CD4-positive, alpha-beta T cell treated with Interleukin-10 for 1 hour (primary cell): Measurements from ENCODE around the gene HSD11B1L.

Experiments used
- DNase-seq: peaks from one replicate; pipeline ENCODE4 v3.0.0-alpha.2; 2020

Gene HSD11B1L

GRCh38 chr19:5680437-5681368 is at the start of gene HSD11B1L, which contains the start of gene MICOS13:
HSD11B1L (plus strand) TSS chr19:5681027; CDS start chr19:5684833, 3,806 bp downstream.
MICOS13 (minus strand) TSS chr19:5680516; CDS start chr19:5680486, 30 bp downstream.
- peak; percentile 99 for DNase-seq

GRCh38 chr19:5631567-5632240 is 49.1 kb upstream of the HSD11B1L start:
- DNase-seq, result no peak

GRCh38 chr19:5632241-5632612 is 48.6 kb upstream of the HSD11B1L start:
- DNase-seq, result no peak

GRCh38 chr19:5632657-5633056 is 48.2 kb upstream of the HSD11B1L start:
- no peak for DNase-seq

- no peak for DNase-seq
These were observed 45.4 kb upstream of the HSD11B1L start for GRCh38 chr19:5635427-5635826.

GRCh38 chr19:5637971-5638370 is 42.9 kb upstream of the HSD11B1L start:
- no peak for DNase-seq

GRCh38 chr19:5641171-5641570 is 39.7 kb upstream of the HSD11B1L start:
- DNase-seq, result no peak

GRCh38 chr19:5642204-5642603 is 38.6 kb upstream of the HSD11B1L start:
- no peak for DNase-seq

GRCh38 chr19:5643060-5643459 is 37.8 kb upstream of the HSD11B1L start:
- no peak for DNase-seq

GRCh38 chr19:5644037-5644436 is 36.8 kb upstream of the HSD11B1L start:
- DNase-seq, result no peak

- no peak for DNase-seq
These were observed 35.4 kb upstream of the HSD11B1L start for GRCh38 chr19:5645409-5645808.

GRCh38 chr19:5646703-5647102 is 34.1 kb upstream of the HSD11B1L start:
- no peak for DNase-seq

GRCh38 chr19:5648464-5648863 is 32.4 kb upstream of the HSD11B1L start:
- DNase-seq, result no peak

- no peak for DNase-seq
These were observed 29.5 kb upstream of the HSD11B1L start for GRCh38 chr19:5651361-5651760.

- no peak for DNase-seq
These were observed 28.6 kb upstream of the HSD11B1L start for GRCh38 chr19:5652261-5652660.

- DNase-seq, result no peak
These were observed 25.9 kb upstream of the HSD11B1L start for GRCh38 chr19:5654931-5655330.

- no peak for DNase-seq
These were observed 25.4 kb upstream of the HSD11B1L start for GRCh38 chr19:5655412-5655811.

GRCh38 chr19:5661483-5661882 is 19.3 kb upstream of the HSD11B1L start:
- no peak for DNase-seq

GRCh38 chr19:5663904-5664303 is 16.9 kb upstream of the HSD11B1L start:
- no peak for DNase-seq

- no peak for DNase-seq
These were observed 16.3 kb upstream of the HSD11B1L start for GRCh38 chr19:5664515-5664914.

GRCh38 chr19:5665781-5666513 is 14.9 kb upstream of the HSD11B1L start:
- no peak for DNase-seq

- no peak for DNase-seq
These were observed 13.8 kb upstream of the HSD11B1L start for GRCh38 chr19:5666921-5667610.
